GM18498 (cell line): ENCODE results near the gene PTPN20.
A peak's percentile ranks its signal among the peaks of the same experiment; 100 is the strongest.
"Not testable (repeated sequence)": the region's sequence is repeated elsewhere in the genome, so short reads cannot be mapped to it uniquely, and the experiment has no call there.

Experiments used
- ATAC-seq: cut with Tn5 transposase; IDR thresholded peaks from one replicate; pipeline ENCODE4 v1.9.1; 2021; ENCODE audit warnings: mild to moderate bottlenecking, moderate library complexity; ENCODE audit not compliant: unreplicated experiment

Gene PTPN20, protein sequence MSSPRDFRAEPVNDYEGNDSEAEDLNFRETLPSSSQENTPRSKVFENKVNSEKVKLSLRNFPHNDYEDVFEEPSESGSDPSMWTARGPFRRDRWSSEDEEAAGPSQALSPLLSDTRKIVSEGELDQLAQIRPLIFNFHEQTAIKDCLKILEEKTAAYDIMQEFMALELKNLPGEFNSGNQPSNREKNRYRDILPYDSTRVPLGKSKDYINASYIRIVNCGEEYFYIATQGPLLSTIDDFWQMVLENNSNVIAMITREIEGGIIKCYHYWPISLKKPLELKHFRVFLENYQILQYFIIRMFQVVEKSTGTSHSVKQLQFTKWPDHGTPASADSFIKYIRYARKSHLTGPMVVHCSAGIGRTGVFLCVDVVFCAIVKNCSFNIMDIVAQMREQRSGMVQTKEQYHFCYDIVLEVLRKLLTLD

DNA sequence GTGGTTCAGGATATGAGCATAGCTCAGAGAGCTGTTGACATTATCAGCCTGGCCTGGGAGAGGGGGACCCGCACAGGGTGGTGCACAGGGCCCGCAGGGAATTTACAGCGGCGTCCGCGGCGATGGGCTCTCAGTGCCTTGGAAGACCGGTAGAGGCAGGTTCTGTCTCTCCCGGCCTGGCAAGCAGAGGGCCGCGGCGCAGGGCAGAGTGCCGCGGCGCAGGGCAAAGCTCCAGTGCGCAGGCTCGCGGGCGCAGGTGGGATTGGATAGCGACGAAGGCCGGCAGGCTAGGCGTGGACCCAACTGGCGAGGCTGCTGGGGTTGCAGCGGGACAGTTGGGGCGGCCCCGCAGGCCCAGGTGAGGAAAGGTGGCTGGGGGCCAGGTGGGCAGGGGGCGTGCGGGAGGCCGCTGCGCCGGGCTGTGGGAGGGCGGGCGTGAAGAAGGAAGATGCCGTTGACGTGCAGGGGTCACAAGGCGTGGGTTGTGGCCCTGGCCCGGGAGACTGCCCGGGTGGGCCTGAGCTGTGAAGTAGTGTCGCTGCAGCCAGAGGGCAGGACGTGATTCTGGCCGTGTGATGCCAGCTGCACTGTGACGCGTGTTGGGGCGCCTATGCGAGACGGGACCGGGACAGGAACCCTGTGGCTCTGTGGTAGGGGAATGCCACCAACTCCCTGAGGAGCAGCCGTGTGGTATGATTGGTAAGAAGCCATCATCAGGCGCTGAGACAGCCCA, at the start of gene PTPN20:
PTPN20 (plus strand) TSS at position 285 of the 733 bp plus-strand sequence. CDS start 21,072 bp downstream, outside the sequence.
- peak; percentile 62 for ATAC-seq

DNA sequence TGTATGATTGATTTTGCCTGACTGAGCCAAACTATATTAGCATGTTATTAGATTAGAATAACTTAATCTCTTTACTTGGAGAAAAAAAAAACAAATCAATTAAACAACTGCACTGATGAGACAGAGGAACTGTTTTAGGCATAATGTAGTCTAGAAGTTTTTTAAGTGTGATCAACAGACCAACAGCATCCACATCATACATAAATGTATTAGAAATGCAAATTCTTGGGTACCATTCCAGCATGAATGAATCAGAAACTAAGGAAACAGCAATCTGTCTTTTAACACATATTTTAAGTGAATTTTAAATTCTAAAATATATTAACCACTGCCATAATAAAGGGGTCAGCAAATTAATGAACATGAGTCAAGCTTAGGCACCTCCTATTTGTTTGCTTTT, 41.5 kb upstream of the PTPN20 start:
- ATAC-seq: not testable (repeated sequence)

DNA sequence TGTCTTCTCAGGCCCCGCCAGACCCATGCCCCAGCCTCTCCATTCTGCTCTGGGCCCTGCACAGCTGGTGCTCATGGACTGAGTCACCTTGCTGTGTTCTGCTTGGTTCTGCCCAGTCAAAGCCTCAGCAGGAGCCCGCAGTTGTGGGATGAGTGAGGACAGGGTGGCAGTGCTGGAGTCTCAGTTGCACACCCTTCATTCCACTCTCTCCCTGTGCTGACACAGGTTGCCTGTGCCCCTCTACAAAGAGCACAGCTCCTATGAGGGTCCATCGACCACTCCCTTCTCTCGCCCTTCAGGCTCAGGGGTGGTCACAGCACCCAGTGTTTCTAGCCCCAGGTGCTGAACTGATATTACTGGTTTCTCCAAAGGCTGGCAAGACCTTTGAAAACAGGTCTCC, 39.6 kb upstream of the PTPN20 start:
- not testable (repeated sequence) for ATAC-seq

DNA sequence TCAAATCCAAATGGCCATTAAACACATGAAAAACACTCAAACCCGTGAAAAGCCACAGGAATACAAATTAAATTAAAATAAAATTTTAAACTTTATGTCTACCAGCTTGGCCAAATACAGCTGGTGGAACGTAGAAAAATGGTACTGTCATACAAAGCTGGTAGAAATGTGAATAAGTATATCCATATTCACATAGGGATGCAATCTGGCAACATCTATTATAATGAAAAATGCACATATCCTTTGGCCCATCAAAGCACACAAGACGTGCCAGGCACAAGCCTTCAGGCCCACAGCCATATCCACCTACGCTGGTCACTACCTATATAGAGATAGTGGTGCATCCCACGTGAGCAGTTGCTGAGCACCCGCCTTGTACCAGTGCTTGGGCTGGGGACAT, 35.9 kb upstream of the PTPN20 start:
- not testable (repeated sequence) for ATAC-seq

- not testable (repeated sequence) for ATAC-seq
These were observed 34.5 kb upstream of the PTPN20 start for GRCh38 chr10:46876773-46877172.

GRCh38 chr10:46878761-46879160, 32.5 kb upstream of the PTPN20 start:
- not testable (repeated sequence) for ATAC-seq

- ATAC-seq: not testable (repeated sequence)
These were observed 20.2 kb upstream of the PTPN20 start for GRCh38 chr10:46890813-46891611.

DNA sequence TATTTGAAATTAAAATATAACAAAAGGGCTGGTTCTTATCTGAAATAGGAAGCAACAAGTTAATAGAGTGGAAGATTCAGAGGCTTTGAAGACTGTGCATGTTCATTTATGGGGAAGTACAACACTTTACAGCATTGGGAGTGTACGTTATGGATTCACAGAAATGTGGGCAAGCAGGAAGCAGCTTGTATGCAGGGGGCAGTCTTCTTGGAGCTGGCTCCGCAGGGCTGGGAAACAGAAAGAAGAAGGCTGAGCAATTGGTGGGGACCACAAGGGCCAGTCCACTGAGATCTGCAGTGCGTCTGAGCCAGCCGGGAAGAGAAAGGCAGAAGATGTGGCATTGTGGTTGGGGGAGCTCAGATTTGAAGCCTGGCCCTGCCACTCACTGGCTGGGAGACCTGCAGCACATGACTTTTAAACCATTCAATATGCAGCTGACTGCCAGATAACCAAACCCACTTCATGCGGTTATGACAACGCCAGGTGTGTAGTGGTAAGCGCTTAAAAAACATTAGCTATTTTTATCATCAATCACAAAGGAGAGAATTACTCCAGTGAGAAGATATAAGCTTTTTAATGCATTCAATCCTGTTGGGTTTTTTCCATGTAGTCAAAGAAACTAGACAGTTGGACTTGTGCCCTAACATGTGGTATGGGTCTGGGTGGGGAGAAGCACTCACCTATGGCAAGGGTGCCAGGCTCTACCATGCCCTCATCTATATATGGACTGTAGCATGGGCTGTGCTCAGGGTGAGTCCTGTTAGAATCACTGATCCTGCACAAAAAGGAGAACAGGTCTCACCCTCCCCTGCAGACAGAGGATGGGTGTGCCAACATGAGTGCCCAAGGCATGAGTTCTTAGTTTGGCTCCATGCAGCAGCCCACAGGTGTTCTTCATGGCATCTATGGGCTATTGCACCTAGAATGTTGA, 14.2 kb upstream of the PTPN20 start:
- ATAC-seq: not testable (repeated sequence)

GRCh38 chr10:46901247-46901646, 10.0 kb upstream of the PTPN20 start:
- not testable (repeated sequence) for ATAC-seq

DNA sequence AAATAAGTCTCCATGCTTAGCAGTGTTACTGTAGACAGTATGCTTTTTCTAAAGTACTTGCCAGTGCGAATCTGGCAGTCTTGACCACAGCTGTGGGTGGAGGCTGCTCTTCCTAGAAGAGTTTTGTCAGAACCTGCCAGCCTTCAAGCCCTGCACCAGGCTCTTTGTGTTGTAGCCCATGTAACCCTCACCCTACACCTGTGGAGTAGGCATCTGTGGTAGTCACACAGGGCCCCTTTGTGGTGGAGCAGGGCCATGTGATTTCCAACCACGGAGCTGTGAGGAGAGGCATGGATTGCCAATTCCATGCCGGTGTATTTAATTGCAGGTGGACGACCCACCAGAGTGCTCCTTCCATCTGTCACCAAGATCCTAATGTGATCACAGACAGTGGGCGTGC, 7.4 kb upstream of the PTPN20 start:
- not testable (repeated sequence) for ATAC-seq

DNA sequence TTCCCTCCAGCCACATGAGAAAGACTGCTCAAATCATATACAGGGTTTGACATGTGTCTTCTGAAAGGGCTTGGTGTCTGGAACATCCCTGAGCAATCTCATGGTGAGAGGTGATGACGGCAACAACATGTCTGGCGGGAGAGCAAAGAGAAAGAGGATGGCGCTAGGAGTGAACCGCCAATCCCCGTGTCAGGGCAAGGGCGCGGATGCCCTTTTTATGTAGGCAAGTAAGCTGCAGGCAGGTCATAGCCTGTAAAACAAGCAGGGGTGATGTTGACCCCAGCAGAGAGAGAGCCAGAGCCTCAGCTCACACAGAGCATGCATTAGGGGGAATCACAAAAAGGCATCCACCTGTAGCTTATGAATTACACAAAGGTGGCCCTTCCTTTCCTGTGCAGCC, 4.9 kb upstream of the PTPN20 start:
- ATAC-seq: not testable (repeated sequence)

GRCh38 chr10:46907185-46908117, 3.8 kb upstream of the PTPN20 start:
- not testable (repeated sequence) for ATAC-seq

DNA sequence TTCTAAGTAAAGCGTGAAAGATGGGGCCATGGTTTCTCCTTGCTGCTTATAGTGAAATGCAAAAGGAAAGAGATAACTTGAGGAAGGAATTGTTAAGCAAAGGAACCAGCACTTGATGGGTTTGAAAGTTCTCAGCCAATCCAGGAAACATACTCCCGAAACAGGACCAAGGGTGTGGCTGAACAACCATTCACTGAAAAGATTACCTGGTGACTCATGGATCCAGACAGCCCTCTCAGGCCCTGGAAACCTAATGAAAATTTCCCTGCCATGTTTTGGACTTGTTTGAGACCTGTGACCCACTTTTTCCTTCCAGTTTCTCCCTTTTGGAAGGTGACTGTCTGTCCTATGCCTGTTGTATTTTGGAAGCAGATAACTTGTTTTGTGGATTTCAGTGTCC, 11.3 kb downstream of the PTPN20 start:
- not testable (repeated sequence) for ATAC-seq

DNA sequence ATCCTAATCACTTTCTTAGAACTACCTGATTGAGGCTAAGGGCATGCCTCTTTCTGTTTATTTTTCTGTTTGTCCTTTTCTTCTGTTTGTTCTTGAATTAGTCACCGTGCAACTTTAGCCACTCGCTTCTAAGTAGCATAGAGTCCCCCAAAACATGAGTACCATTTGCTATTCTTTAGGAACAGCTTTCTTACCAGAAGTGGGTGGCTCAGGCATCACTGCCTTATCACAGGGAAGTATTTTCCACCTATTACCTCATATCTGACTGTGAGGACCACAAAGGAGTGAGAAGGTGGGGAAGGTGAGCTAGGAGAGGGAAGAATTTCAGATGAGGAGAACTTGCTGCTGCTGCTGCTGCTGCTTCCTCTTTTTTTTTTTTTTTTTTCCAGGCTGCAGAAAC, 13.9 kb downstream of the PTPN20 start:
- ATAC-seq: not testable (repeated sequence)

DNA sequence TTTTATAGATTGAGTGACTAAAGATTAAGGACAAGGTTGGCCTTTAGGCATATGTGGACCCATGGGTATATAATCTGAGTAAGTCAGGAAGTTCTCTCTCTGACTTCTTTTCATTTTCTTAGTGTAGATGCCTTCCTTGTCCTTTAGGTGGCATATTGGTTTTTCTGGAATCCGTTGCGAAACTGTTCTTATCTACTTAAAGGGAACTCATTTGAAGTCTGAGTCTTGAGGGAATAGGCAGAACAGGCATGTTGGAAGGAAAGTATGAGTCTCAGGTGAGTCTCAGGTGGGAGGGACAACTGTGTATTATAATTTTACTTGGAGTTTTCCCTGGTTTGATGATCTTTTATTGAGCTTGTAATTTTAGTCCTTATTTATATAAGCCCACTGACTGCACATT, 14.6 kb downstream of the PTPN20 start:
- not testable (repeated sequence) for ATAC-seq

DNA sequence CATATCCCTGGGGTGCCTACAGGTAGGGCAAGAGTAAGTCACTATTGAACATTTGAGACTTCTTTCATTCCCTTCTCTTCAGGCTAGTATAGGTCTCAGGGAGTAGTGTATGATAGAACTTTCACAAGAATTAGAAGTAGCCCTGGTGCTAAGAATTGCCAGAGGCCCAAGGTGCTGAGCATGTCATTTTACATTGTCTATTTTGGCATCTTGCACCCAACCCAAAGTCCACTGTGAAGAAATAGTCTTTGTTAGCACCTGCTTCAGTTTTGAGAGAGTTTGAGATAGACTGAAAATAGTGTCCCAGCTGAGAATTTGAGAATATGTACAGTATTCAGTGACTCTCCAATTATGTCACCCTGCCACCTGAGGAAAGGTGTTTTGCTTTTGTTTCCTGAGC, 17.6 kb downstream of the PTPN20 start:
- not testable (repeated sequence) for ATAC-seq

DNA sequence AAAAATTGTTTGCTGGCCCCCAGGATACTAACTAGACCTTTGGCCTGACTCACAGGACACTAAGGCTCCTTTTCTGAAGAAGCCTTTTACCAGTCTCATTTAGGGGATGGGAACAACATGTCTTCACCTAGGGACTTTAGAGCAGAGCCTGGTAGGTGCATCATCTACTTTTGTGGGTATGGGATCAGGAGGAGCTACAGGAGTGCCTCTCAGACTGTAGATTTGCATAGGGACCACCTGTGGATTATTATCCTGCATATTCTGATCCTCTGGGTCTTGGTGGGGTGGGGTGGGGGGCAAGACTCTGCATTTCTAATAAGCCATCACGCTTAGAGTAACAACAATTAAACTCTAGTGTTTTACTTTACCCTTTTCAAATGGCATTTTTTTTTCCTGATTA, 21.2 kb downstream of the PTPN20 start:
- ATAC-seq: not testable (repeated sequence)

GRCh38 chr10:46941091-46941490, 29.9 kb downstream of the PTPN20 start:
- ATAC-seq: not testable (repeated sequence)
